K562 treated with DMSO at 1 percent for 48 hours (cell line): ENCODE data around the gene FAM228A. TPM values are rescaled to one million over a fixed set of nuclear protein-coding genes. Genes with fewer than 3 reads are reported as not detected.

Source experiments
- total RNA-seq: library from RNA; unstranded; fragments of 300-600 nt; gene quantifications from 2 replicates; pipeline ENCODE4 v1.2.3, GENCODE V29; 2022; ENCODE audit warnings: low replicate concordance; ENCODE audit errors: extremely low read depth

The FAM228A gene
- total RNA-seq: not detected in 2 replicates

DNA sequence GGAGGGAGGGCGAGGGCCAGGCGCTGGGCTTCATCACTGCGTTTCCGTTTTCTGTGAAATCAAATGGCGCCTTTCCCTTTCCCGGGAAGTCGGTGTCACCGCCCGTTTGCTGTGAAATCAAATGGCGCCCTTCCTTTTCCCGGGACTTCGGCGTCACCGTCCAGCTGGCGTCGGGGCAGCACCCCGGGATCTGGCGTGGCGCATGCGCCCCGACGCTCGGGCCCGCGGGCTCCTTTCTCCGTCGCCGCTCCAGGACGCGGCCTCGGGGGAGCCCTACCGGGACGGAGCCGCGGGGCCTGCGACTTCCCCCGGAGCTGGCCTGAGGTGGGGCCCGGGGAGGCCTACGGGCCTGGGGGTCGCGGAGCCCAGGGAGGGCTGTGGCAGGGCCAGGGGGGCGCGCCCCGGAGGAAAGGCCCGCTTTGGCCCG lies at the start of gene FAM228A:
FAM228A (plus strand) TSS at position 203 of the 427 bp plus-strand sequence. CDS start 428 bp downstream, outside the sequence.

Other genes with a start within 250 kb of the FAM228A start
- gene ATAD2B, start 247.9 kb upstream of the FAM228A start, total RNA-seq: not detected in 2 replicates
- not detected in 2 replicates for gene UBXN2A, start 234.6 kb upstream of the FAM228A start, total RNA-seq
- gene MFSD2B, start 165.0 kb upstream of the FAM228A start, total RNA-seq: not detected in 2 replicates
- not detected in 2 replicates for gene WDCP, start 127.7 kb upstream of the FAM228A start, total RNA-seq
- not detected in 2 replicates for gene FKBP1B, start 125.3 kb upstream of the FAM228A start, total RNA-seq
- gene SF3B6, start 98.7 kb upstream of the FAM228A start, total RNA-seq: not detected in 2 replicates
- gene TP53I3, start 90.2 kb upstream of the FAM228A start, total RNA-seq: not detected in 2 replicates
- not detected in 2 replicates for gene PFN4, start 51.7 kb upstream of the FAM228A start, total RNA-seq
- gene FAM228B, start 51.6 kb upstream of the FAM228A start, total RNA-seq: not detected in 2 replicates
- gene ITSN2, start 185.5 kb downstream of the FAM228A start, total RNA-seq: not detected in 2 replicates